Fibroblast of lung (primary cell): Measurements from ENCODE around the gene SGCG.

Experiments
- EZH2 ChIP-seq: IDR thresholded peaks from 2 replicates; pipeline ENCODE4 v1.5.1; 2012; ENCODE audit warnings: low read length, control low read depth, mild to moderate bottlenecking; ENCODE audit errors: missing control alignments
- TF ChIP-seq, protein P1 (sequence below), 2 donors: IDR thresholded peaks in 1 of 2; conservative IDR thresholded peaks in 1 of 2; 1 replicate in 1 of 2; 2 replicates in 1 of 2; pipeline ENCODE4 v1.5.1; 2011 to 2012; ENCODE audit warnings: low read length in 2 of 2, control low read depth in 1 of 2, inconsistent platforms in 1 of 2, low read depth in 1 of 2, mild to moderate bottlenecking in 1 of 2

- no peak for TF ChIP-seq EZH2
- TF ChIP-seq, protein P1, sequence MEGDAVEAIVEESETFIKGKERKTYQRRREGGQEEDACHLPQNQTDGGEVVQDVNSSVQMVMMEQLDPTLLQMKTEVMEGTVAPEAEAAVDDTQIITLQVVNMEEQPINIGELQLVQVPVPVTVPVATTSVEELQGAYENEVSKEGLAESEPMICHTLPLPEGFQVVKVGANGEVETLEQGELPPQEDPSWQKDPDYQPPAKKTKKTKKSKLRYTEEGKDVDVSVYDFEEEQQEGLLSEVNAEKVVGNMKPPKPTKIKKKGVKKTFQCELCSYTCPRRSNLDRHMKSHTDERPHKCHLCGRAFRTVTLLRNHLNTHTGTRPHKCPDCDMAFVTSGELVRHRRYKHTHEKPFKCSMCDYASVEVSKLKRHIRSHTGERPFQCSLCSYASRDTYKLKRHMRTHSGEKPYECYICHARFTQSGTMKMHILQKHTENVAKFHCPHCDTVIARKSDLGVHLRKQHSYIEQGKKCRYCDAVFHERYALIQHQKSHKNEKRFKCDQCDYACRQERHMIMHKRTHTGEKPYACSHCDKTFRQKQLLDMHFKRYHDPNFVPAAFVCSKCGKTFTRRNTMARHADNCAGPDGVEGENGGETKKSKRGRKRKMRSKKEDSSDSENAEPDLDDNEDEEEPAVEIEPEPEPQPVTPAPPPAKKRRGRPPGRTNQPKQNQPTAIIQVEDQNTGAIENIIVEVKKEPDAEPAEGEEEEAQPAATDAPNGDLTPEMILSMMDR (conservative IDR thresholded peaks at IDR 0.05 in 1 of 2, IDR thresholded peaks at IDR 0.05 in 1 of 2; ENCODE audit: low read depth in 1 of 2, low read length in 2 of 2): no peak
Measured at GRCh38 chr13:23289917-23290357, 109.2 kb downstream of the SGCG start.
